Left lung (tissue), 10 donors: Measurements from ENCODE around the gene MAN1A2. TPM values are rescaled to one million over a fixed set of nuclear protein-coding genes. Genes with fewer than 3 reads are reported as not detected.

ENCODE experiments used
- ATAC-seq: fragments of 200-7000 bp; cut with Tn5 transposase; one replicate; pipeline ENCODE4 v1.9.1; 2020; ENCODE audit warnings: moderate library complexity
- DNase-seq, 4 donors: peaks; one replicate each; pipeline ENCODE4 v3.0.0-alpha.2; 2013 to 2020
- H3K27ac ChIP-seq, 2 donors: fragments of 200-600 bp; sonication (generic) in 1 of 2; one replicate each; pipeline versions ENCODE4 v1.5.0 to v1.8.0; 2020 to 2021
- H3K27me3 ChIP-seq, 2 donors: fragments of 200-600 bp; sonication (generic) in 1 of 2; one replicate each; pipeline versions ENCODE4 v1.5.0 to v1.8.0; 2020 to 2021
- H3K36me3 ChIP-seq, 2 donors: fragments of 200-600 bp; sonication (generic) in 1 of 2; one replicate each; pipeline versions ENCODE4 v1.5.0 to v1.8.0; 2020 to 2021
- H3K4me1 ChIP-seq, 2 donors: fragments of 200-600 bp; one replicate each; pipeline ENCODE4 v1.8.0; 2021
- H3K4me3 ChIP-seq, 2 donors: fragments of 200-600 bp; sonication (generic) in 1 of 2; one replicate each; pipeline versions ENCODE4 v1.5.0 to v1.8.0; 2020 to 2021; ENCODE audit warnings: mild to moderate bottlenecking in 1 of 2
- H3K9me3 ChIP-seq, 2 donors: fragments of 200-600 bp; sonication (generic) in 1 of 2; one replicate each; pipeline versions ENCODE4 v1.5.0 to v1.8.0; 2020 to 2021
- intact Hi-C, 2 donors: fragments of 100-400 bp; cut with DNase I; formaldehyde crosslinking; loops; one replicate each; pipeline versions ENCODE4 v1.11.2 to v1.14.2; 2022
- polyA plus RNA-seq, 6 donors: library from polyadenylated mRNA; unstranded; fragments of 120-200 nt; gene quantifications; one replicate each; pipeline ENCODE4 v1.2.1, GENCODE V29; 2013; ENCODE audit not compliant: insufficient read length in 6 of 6
- total RNA-seq, 2 donors: library from RNA; stranded (reverse); fragmentation: NEBNext Ultra II Directional; extraction: Animal tissue kit (Norgen Biotek cat#: 25700); gene quantifications; one replicate each; pipeline ENCODE4 v1.2.1, GENCODE V29; 2021
- TF ChIP-seq, protein P1 (sequence below), 2 donors: fragments of 200-600 bp; sonication (generic) in 1 of 2; IDR thresholded peaks; one replicate each; pipeline versions ENCODE4 v1.5.0 to v1.8.0; 2021; ENCODE audit warnings: antibody characterized with exemption in 2 of 2
- donor health status: DM: no; HTN: yes; CAD: no.
- donor health status: DM: no; HTN: no; CAD: no.

Gene MAN1A2
- total and polyA plus RNA-seq, 8 donors, result 31.8 to 49.4 (median 34.6) TPM

- no peak for ATAC-seq
- TF ChIP-seq, protein P1, sequence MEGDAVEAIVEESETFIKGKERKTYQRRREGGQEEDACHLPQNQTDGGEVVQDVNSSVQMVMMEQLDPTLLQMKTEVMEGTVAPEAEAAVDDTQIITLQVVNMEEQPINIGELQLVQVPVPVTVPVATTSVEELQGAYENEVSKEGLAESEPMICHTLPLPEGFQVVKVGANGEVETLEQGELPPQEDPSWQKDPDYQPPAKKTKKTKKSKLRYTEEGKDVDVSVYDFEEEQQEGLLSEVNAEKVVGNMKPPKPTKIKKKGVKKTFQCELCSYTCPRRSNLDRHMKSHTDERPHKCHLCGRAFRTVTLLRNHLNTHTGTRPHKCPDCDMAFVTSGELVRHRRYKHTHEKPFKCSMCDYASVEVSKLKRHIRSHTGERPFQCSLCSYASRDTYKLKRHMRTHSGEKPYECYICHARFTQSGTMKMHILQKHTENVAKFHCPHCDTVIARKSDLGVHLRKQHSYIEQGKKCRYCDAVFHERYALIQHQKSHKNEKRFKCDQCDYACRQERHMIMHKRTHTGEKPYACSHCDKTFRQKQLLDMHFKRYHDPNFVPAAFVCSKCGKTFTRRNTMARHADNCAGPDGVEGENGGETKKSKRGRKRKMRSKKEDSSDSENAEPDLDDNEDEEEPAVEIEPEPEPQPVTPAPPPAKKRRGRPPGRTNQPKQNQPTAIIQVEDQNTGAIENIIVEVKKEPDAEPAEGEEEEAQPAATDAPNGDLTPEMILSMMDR (IDR thresholded peaks at IDR 0.05), result no peak
Observed at GRCh38 chr1:117412472-117412871, 45.2 kb downstream of the MAN1A2 start.

DNA sequence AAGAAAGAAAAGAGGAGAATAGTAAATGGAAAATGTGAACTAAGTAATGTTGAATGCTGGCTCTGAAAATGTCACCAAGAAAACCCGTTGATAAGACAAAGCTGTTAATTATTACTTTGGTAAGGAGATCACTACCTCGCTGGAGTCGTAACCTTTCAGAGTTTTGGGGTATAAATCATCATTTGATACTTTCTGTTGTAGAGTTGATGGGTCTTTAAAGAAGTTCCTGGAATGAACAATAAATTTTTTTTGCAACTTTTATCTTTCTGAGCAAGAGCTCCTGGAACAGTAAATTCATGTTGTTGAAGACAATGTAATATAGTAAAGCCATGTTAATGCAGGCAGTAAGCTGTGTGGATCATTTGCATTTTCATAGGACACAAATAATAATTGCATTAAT, 46.2 kb downstream of the MAN1A2 start:
- H3K4me1 ChIP-seq, result no peaks in the 10 kb centered on the region
- no peaks in the 10 kb centered on the region for H3K9me3 ChIP-seq
- DNase-seq (no peak), ATAC-seq (no peak)
- TF ChIP-seq, protein P1 (IDR thresholded peaks at IDR 0.05), result no peak
- H3K36me3 ChIP-seq, result peaks cover 0 to 6% of the 10 kb centered on the region in 2 donors
- H3K27ac ChIP-seq, result no peak overlapping the region
- no peak overlapping the region for H3K4me3 ChIP-seq
- H3K27me3 ChIP-seq, result no peaks in the 10 kb centered on the region
- intact Hi-C loops, result no loop called here

More at GRCh38 chr1:117412472-117412871, 45.2 kb downstream of the MAN1A2 start:
- Histone ChIP-seq H3K36me3 (peaks cover 0 to 6% of the 10 kb centered on the region in 2 donors), H3K4me1 (no peaks in the 10 kb centered on the region), H3K9me3 (no peaks in the 10 kb centered on the region), H3K27ac (no peak overlapping the region), H3K4me3 (no peak overlapping the region), H3K27me3 (no peaks in the 10 kb centered on the region)
- intact Hi-C loops, result no loop called here
- no peak for DNase-seq

GRCh38 chr1:117414943-117415342, 47.7 kb downstream of the MAN1A2 start:
- H3K36me3 ChIP-seq, result peaks cover 0 to 6% of the 10 kb centered on the region in 2 donors
- TF ChIP-seq, protein P1 (IDR thresholded peaks at IDR 0.05), result no peak
- H3K27ac ChIP-seq, result no peak overlapping the region
- intact Hi-C loops, result no loop called here
- no peaks in the 10 kb centered on the region for H3K9me3 ChIP-seq
- H3K4me3 ChIP-seq, result no peak overlapping the region
- ATAC-seq (peak; percentile 57), DNase-seq (no peak)
- H3K4me1 ChIP-seq, result no peaks in the 10 kb centered on the region
- H3K27me3 ChIP-seq, result no peaks in the 10 kb centered on the region

DNA sequence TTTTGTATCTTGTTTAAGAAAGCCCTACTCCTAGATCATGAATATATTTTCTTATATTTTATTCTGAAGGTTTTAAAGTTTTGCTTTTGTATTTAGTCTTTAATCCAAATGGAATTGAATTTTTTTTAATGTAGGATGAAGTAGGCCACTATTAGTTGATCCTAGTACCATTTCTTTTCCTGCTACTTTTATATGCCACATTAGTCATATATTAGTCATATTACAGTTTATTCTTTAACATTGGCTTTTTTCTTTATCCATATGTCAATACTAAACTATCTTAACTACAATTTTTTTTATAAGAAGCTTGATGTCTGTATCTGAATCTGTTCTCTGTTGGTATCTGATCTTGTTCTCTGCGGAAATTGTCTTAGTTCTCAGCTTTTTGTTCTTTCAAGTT, 48.8 kb downstream of the MAN1A2 start:
- Histone ChIP-seq H3K27me3 (no peaks in the 10 kb centered on the region), H3K4me1 (no peaks in the 10 kb centered on the region), H3K36me3 (peaks cover 0 to 6% of the 10 kb centered on the region in 2 donors), H3K27ac (no peak overlapping the region), H3K9me3 (no peaks in the 10 kb centered on the region), H3K4me3 (no peak overlapping the region)
- TF ChIP-seq, protein P1 (IDR thresholded peaks at IDR 0.05), result no peak
- no peak for ATAC-seq
- no peak for DNase-seq
- intact Hi-C loops, result no loop called here

DNA sequence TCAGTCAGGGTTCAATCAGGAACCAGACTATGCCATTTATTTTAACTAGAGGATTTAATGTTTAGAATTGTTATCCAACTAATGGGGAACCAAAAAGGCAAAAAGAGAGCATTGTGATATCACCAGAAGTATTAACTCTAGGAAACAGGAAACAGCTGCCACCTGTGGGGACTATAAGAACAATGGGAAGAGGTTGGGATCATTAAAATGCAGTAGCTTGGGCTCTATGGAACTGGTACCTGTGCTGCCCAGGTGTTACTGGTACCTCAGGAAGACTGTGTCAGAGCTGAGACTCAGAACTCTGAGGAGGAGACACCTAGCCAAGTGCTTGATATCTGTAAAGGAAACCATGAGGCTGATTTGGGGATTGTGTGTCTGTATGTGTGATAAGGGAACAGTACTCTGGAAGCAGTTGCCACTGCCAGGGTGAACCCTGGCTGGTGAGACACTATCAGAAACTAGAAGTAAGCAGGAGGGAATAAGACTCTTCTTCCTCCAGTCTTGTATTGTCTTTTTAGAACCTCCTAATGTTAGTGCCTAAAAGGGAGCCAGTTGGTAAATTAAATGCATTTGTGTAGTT, 49.4 kb downstream of the MAN1A2 start:
- Histone ChIP-seq H3K36me3 (peaks cover 0 to 6% of the 10 kb centered on the region in 2 donors), H3K9me3 (no peaks in the 10 kb centered on the region), H3K27ac (no peak overlapping the region), H3K4me1 (no peaks in the 10 kb centered on the region), H3K27me3 (no peaks in the 10 kb centered on the region), H3K4me3 (no peak overlapping the region)
- DNase-seq, result no peak
- ATAC-seq, result no peak
- intact Hi-C loops, result no loop called here
- TF ChIP-seq, protein P1 (IDR thresholded peaks at IDR 0.05), result no peak
